NAMALWA (cell line): Measurements from ENCODE around the gene ELOVL4.

Experiments
- DNase-seq: peaks from one replicate; pipeline ENCODE4 v3.0.0-alpha.2; 2015; ENCODE audit warnings: low spot score

The ELOVL4 gene

GRCh38 chr6:79947191-79948186, at the start of gene ELOVL4:
Gene ELOVL4, minus strand, starts transcription at chr6:79947553. Its CDS starts 274 bp downstream, at chr6:79947279.
- DNase-seq, result no peak

GRCh38 chr6:79993911-79994309, 46.6 kb upstream of the ELOVL4 start:
- no peak for DNase-seq

- DNase-seq, result no peak
These were observed 45.9 kb upstream of the ELOVL4 start for GRCh38 chr6:79993012-79993910.

GRCh38 chr6:79989641-79990040, 42.3 kb upstream of the ELOVL4 start:
- no peak for DNase-seq

GRCh38 chr6:79985128-79985527, 37.8 kb upstream of the ELOVL4 start:
- no peak for DNase-seq

GRCh38 chr6:79984261-79984660, 36.9 kb upstream of the ELOVL4 start:
- peak; percentile 50 for DNase-seq

GRCh38 chr6:79981652-79982051, 34.3 kb upstream of the ELOVL4 start:
- no peak for DNase-seq

- no peak for DNase-seq
These were observed 23.8 kb upstream of the ELOVL4 start for GRCh38 chr6:79971193-79971592.

GRCh38 chr6:79969784-79970183, 22.4 kb upstream of the ELOVL4 start:
- no peak for DNase-seq

- no peak for DNase-seq
These were observed 19.8 kb upstream of the ELOVL4 start for GRCh38 chr6:79967178-79967577.

GRCh38 chr6:79964607-79965081, 17.3 kb upstream of the ELOVL4 start:
- no peak for DNase-seq

- DNase-seq, result no peak
These were observed 7.5 kb upstream of the ELOVL4 start for GRCh38 chr6:79954849-79955248.

GRCh38 chr6:79949233-79949632, 1.9 kb upstream of the ELOVL4 start:
- peak; percentile 85 for DNase-seq

GRCh38 chr6:79946272-79947190, 822 bp downstream of the ELOVL4 start:
- peak; percentile 44 for DNase-seq

- no peak for DNase-seq
These were observed 4.2 kb downstream of the ELOVL4 start for GRCh38 chr6:79943133-79943532.

GRCh38 chr6:79941489-79942151, 5.7 kb downstream of the ELOVL4 start:
- DNase-seq, result no peak

GRCh38 chr6:79928478-79928998, 18.8 kb downstream of the ELOVL4 start:
- no peak for DNase-seq

GRCh38 chr6:79927758-79928157, 19.6 kb downstream of the ELOVL4 start:
- no peak for DNase-seq

GRCh38 chr6:79923270-79923669, 24.1 kb downstream of the ELOVL4 start:
- DNase-seq, result no peak

- DNase-seq, result no peak
These were observed 25.3 kb downstream of the ELOVL4 start for GRCh38 chr6:79922018-79922417.

- DNase-seq, result no peak
These were observed 34.0 kb downstream of the ELOVL4 start for GRCh38 chr6:79913369-79913768.
